T-cell (primary cell): Measurements from ENCODE around the gene TRMT112. TPM values are rescaled to one million over a fixed set of nuclear protein-coding genes. Genes with fewer than 3 reads are reported as not detected.

Source experiments
- ATAC-seq, 4 experiments: fragments of 200-7000 bp in 3 of 4; fragments of 150-1000 bp in 1 of 4; cut with Tn5 transposase; replicated peaks in 1 of 4; 1 replicate in 3 of 4; 2 replicates in 1 of 4; pipeline ENCODE4 v1.10.0; 2021; ENCODE audit warnings: moderate library complexity in 3 of 4, mild to moderate bottlenecking in 2 of 4, moderate number of reproducible peaks in 1 of 4
- CTCF ChIA-PET, 2 donors: fragments of 300-600 bp; sonication (Branson Sonifier 250); formaldehyde crosslinking; loops; one replicate each; lab custom pipeline; 2022; ENCODE audit warnings: antibody characterized with exemption in 2 of 2; lab: Charles Lee
- POLR2A ChIA-PET, 2 donors: fragments of 300-600 bp; sonication (Branson Sonifier 250); formaldehyde crosslinking; loops; one replicate each; lab custom pipeline; 2022; ENCODE audit warnings: antibody characterized with exemption in 2 of 2; lab: Charles Lee
- DNase-seq, 35 experiments: peaks; one replicate each; pipeline versions ENCODE4 v3.0.0 to v3.0.0-alpha.2; 2013 to 2023
- H3K27ac ChIP-seq: one replicate; pipeline ENCODE4 v1.5.1; 2013; ENCODE audit warnings: low read length
- H3K27me3 ChIP-seq, 2 experiments: replicated peaks in 1 of 2; 1 replicate in 1 of 2; 2 replicates in 1 of 2; pipeline versions ENCODE4 v1.6.1 to v1.7.0; 2013; ENCODE audit warnings: low read length in 1 of 2, mixed read lengths in 1 of 2; ENCODE audit not compliant: control insufficient read depth in 2 of 2, insufficient read depth in 2 of 2; ENCODE audit errors: extremely low read depth in 1 of 2
- H3K36me3 ChIP-seq, 2 donors: 1 replicate in 1 of 2; 2 replicates in 1 of 2; pipeline versions ENCODE4 v1.6.1 to v1.7.0; 2013; ENCODE audit warnings: low read length in 1 of 2; ENCODE audit not compliant: control insufficient read depth in 2 of 2, insufficient read depth in 1 of 2; ENCODE audit errors: extremely low read depth in 1 of 2
- H3K4me1 ChIP-seq, 2 experiments: 1 replicate in 1 of 2; 2 replicates in 1 of 2; pipeline versions ENCODE4 v1.6.1 to v1.7.0; 2013; ENCODE audit warnings: low read length in 2 of 2, mixed read lengths in 1 of 2; ENCODE audit not compliant: insufficient read depth in 2 of 2, control insufficient read depth in 1 of 2; ENCODE audit errors: extremely low read depth in 1 of 2
- H3K4me3 ChIP-seq, 2 donors: 1 replicate in 1 of 2; 2 replicates in 1 of 2; pipeline versions ENCODE4 v1.5.1 to v1.7.0; 2013; ENCODE audit warnings: mild to moderate bottlenecking in 2 of 2, low read length in 1 of 2, moderate library complexity in 1 of 2; ENCODE audit not compliant: control insufficient read depth in 1 of 2; ENCODE audit errors: extremely low read depth in 1 of 2
- H3K9me3 ChIP-seq: 2 replicates; pipeline ENCODE4 v1.7.0; 2013
- H3K27ac Mint-ChIP-seq, 2 donors: one replicate each; pipeline ENCODE4 v1.8.0; 2020 to 2021; ENCODE audit warnings: mild to moderate bottlenecking in 2 of 2, mixed read lengths in 2 of 2
- H3K27me3 Mint-ChIP-seq, 2 donors: one replicate each; pipeline ENCODE4 v1.8.0; 2021 to 2022; ENCODE audit warnings: mixed read lengths in 2 of 2
- H3K36me3 Mint-ChIP-seq: one replicate; pipeline ENCODE4 v1.8.0; 2021; ENCODE audit warnings: mixed read lengths
- H3K4me1 Mint-ChIP-seq, 3 donors: one replicate each; pipeline ENCODE4 v1.8.0; 2020 to 2022; ENCODE audit warnings: mixed read lengths in 3 of 3, mild to moderate bottlenecking in 1 of 3
- H3K4me3 Mint-ChIP-seq, 3 donors: one replicate each; pipeline ENCODE4 v1.8.0; 2020 to 2022; ENCODE audit warnings: mild to moderate bottlenecking in 3 of 3, mixed read lengths in 3 of 3, moderate library complexity in 3 of 3
- H3K9me3 Mint-ChIP-seq, 3 donors: one replicate each; pipeline ENCODE4 v1.8.0; 2020 to 2022; ENCODE audit warnings: mixed read lengths in 3 of 3
- WGBS: methylation state at CpG from one replicate; pipeline ENCODE4 v1.1.5; 2013; ENCODE audit warnings: missing lambda C conversion rate; ENCODE audit not compliant: insufficient coverage; 5-methylcytosine and 5-hydroxymethylcytosine counted together
- total RNA-seq, 35 experiments: library from RNA in 6 of 35; stranded (reverse) in 6 of 35; fragments of 120-200 nt in 1 of 35; gene quantifications; one replicate each; pipeline versions ENCODE4 v1.2.1 to v1.2.4 and lab custom pipeline; 2013 to 2026

TRMT112 gene
- total RNA-seq, 5 donors from 2014 or later (not counting 1 experiment from before 2014, with no cell fraction given): 104 to 177 (median 151) TPM

DNA sequence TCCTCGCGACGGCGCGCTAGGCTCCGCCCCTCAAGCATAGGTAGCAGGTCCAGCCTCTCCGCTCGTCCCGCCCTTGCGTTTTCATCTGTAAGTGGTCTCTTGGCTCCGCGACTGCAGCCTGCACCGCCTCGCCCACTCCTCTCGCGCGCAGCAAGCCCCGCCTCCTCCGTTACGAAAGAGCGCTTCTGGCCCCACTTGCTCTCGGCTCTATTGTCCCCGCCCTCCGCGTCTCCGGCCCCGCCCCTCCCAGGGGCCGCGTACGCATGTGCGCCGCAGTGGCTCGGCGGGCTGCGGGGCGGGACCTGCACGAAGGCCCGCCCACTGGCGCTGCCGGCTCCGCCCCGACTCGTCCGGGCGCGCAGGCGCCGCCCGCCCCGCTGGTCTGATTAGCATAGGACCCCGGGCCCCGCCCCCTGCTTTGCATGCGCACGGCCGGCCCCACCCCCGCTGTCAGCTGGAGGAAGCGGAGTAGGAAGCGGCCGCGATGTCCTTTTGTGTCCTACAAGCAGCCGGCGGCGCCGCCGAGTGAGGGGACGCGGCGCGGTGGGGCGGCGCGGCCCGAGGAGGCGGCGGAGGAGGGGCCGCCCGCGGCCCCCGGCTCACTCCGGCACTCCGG is 12.2 kb downstream of the TRMT112 start, which contains the start of gene ESRRA:
Gene ESRRA (plus strand): TSS at position 450 of the 616 bp plus-strand sequence. CDS start 1,656 bp downstream, outside the sequence.
- Histone ChIP-seq H3K4me3 (peak within 1 kb of the TSS; percentile 88 to 89), H3K27me3 (peaks cover 0 to 38% of the 10 kb centered on the region in 2 experiments), H3K27ac (peak within 1 kb of the TSS; percentile 93), H3K36me3 (no peaks in the 10 kb centered on the region), H3K4me1 (peaks cover 10 to 49% of the 10 kb centered on the region in 2 experiments), H3K9me3 (no peaks in the 10 kb centered on the region)
- peak within 1 kb of the TSS; percentile 94 to 96 for H3K27ac Mint-ChIP-seq
- CTCF ChIA-PET: interaction anchor here (0.6 to 5.8 kb wide), 13 partner anchors 11 to 1589 kb away, joined by 3 to 122 read pairs (median 7); partner anchors contain the start of genes BAD (in 1 of the 2), FERMT3 (in 1 of the 2), FKBP2 (in 1 of the 2) and GPR137 (in 1 of the 2)
- DNase-seq (peak; percentile 97 to 100 (median 99)), ATAC-seq (peak; percentile 75 to 82 (median 77))
- POLR2A ChIA-PET: interaction anchor here in 1 of 2 donors (0.6 to 1.1 kb wide), 3 partner anchors 13 to 101 kb away, joined by 3 to 10 read pairs (median 3); partner anchors contain the start of genes PRDX5 and TRMT112
- H3K27me3 Mint-ChIP-seq: peaks cover 7 to 17% of the 10 kb centered on the region in 2 donors
- H3K36me3 Mint-ChIP-seq: peaks cover 3% of the 10 kb centered on the region
- peak within 1 kb of the TSS; percentile 92 to 99 (median 93) for H3K4me3 Mint-ChIP-seq
- peaks cover 31 to 34% (median 32%) of the 10 kb centered on the region in 3 donors for H3K4me1 Mint-ChIP-seq
- no peaks in the 10 kb centered on the region for H3K9me3 Mint-ChIP-seq
- WGBS: under 1% methylated on average over 81 of the region's 81 CpGs

DNA sequence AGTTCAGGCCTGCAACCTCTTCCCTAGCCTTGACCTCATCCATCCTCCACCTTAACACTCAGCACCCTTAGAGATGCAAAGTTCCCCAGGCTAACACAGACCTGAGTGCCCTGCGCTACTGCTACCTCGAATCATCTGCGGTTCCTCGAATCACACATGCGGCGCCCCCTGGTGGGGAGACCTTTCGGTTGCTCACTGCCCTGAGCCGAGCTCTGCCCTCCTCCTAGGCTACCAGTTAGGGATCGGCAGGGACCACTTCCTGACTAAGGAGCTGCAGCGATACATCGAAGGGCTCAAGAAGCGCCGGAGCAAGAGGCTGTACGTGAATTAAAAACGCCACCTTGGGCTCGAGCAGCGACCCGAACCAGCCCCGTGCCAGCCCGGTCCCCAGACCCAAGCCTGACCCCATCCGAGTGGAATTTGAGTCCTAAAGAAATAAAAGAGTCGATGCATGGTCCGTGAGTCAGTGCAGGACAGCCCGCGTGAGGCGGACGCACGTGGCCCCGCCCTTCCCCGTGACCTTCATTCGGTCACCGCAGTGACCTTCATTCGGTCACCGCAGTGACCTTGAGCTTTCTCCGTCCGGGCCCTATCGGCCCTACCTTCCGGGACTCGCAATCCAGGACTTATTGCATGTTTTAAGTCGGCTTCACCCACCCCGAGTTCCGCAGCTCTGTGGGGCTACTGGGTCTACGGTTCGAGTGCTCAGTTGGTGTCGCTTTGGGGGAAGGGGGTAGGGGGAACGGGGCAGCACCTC is 12.9 kb downstream of the TRMT112 start:
- peaks cover 3% of the 10 kb centered on the region for H3K36me3 Mint-ChIP-seq
- peak; percentile 77 to 96 (median 90) for DNase-seq
- H3K27ac ChIP-seq: peak overlapping the region; percentile 93

DNA sequence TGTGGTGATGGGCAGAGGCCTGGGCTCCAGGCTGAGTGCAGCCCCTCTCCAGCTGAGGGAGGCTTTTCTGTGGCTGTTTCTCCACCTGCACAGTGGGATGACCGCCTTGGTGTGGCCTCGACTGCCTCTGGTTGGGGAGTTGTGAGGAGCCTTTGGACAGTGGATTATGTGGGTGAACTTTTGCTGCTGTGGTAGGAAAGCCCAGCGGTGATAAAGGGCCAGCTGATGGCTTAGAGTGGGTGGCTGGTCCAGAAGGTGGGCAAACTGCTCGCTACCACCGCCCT is 13.4 kb downstream of the TRMT112 start:
- H3K4me3 Mint-ChIP-seq: peak overlapping the region; percentile 86 to 99 (median 92)
- Histone ChIP-seq H3K27me3 (peaks cover 0 to 50% of the 10 kb centered on the region in 2 experiments), H3K36me3 (no peaks in the 10 kb centered on the region), H3K9me3 (no peaks in the 10 kb centered on the region), H3K4me3 (peak overlapping the region; percentile 88 to 89), H3K4me1 (peaks cover 16 to 61% of the 10 kb centered on the region in 2 experiments), H3K27ac (peak overlapping the region; percentile 93)
- ChIA-PET CTCF (interaction anchor here (0.6 to 5.8 kb wide), 11 partner anchors 9 to 1638 kb away, joined by 3 to 122 read pairs (median 7); partner anchors contain the start of genes BAD (in 1 of the 2), FERMT3 (in 1 of the 2), FKBP2 (in 1 of the 2) and GPR137 (in 1 of the 2)), POLR2A (interaction anchor here in 1 of 2 donors (0.6 kb wide), 1 partner anchor 118 kb away, joined by 3 read pairs; the partner anchor contains the start of gene STIP1)
- H3K9me3 Mint-ChIP-seq: no peaks in the 10 kb centered on the region
- peaks cover 36 to 42% (median 39%) of the 10 kb centered on the region in 3 donors for H3K4me1 Mint-ChIP-seq
- H3K27me3 Mint-ChIP-seq: peaks cover 10 to 25% of the 10 kb centered on the region in 2 donors
- peaks cover 3% of the 10 kb centered on the region for H3K36me3 Mint-ChIP-seq
- ATAC-seq (no peak), DNase-seq (no peak)
- peak overlapping the region; percentile 94 for H3K27ac Mint-ChIP-seq
- WGBS: no CpG with 5 or more reads among the region's 5 CpGs

More for the DNA sequence above, 12.9 kb downstream of the TRMT112 start:
- Mint-ChIP-seq H3K4me3 (peak overlapping the region; percentile 86 to 99 (median 92)), H3K9me3 (no peaks in the 10 kb centered on the region), H3K4me1 (peaks cover 36 to 40% (median 38%) of the 10 kb centered on the region in 3 donors), H3K27ac (peak overlapping the region; percentile 94), H3K27me3 (peaks cover 10 to 23% of the 10 kb centered on the region in 2 donors)
- peaks cover 15 to 56% of the 10 kb centered on the region in 2 experiments for H3K4me1 ChIP-seq
- no peaks in the 10 kb centered on the region for H3K9me3 ChIP-seq
- peaks cover 0 to 45% of the 10 kb centered on the region in 2 experiments for H3K27me3 ChIP-seq
- H3K36me3 ChIP-seq: no peaks in the 10 kb centered on the region
- POLR2A ChIA-PET: interaction anchor here in 1 of 2 donors (1.1 kb wide), 1 partner anchor 13 kb away, joined by 10 read pairs; the partner anchor contains the start of genes PRDX5 and TRMT112
- peak; percentile 24 to 33 (median 31) for ATAC-seq
- CTCF ChIA-PET: interaction anchor here (0.6 to 5.8 kb wide), 14 partner anchors 10 to 1639 kb away, joined by 3 to 122 read pairs (median 7); partner anchors contain the start of genes BAD (in 1 of the 2), FERMT3 (in 1 of the 2), FKBP2 (in 1 of the 2) and GPR137 (in 1 of the 2)
- H3K4me3 ChIP-seq: peak overlapping the region; percentile 88 to 89
- WGBS: 1% methylated on average over 41 of the region's 46 CpGs

DNA sequence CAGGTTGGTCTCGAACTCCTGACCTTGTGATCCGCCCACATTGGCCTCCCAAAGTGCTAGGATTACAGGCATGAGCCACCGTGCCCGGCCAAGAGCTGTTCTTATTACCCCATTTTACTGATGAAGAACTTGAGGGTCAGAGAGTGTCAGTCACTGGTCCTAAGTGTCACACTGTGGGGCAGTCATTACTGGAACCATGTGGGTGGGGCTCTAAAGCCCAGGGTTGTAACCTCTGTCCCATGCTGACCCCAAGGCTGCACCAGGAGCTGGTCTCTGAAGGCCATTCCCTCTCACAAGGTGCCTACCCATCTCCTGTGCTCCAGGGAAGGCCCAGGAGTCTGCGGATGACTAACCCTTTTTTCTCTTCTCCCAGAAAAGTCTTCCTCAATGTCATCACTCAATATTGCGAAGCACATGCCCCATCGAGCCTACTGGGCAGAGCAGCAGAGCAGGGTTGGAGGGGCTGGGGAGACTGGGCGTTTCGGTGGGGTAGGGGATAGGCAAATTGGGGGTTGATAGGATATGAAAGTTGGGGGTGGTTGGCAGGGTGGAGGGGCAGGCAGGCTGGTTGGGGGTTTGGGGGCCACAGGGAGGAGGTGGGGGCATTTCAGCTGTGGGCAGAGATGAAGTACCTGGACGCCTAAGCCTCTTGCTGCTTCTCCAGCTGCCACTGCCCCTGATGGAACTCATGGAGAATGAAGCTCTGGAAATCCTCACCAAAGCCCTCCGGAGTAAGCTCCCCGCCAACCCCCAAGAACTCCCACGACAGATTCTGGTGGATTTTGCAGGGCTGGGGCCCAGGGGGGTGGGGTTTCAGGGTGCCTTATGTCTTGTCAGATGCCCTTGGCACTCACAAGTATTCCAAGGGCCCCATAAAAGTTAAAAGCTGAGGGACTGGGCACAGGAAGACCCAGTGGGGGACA is 14.0 kb downstream of the TRMT112 start:
- CTCF ChIA-PET: interaction anchor here (0.5 to 5.8 kb wide), 14 partner anchors 9 to 1637 kb away, joined by 3 to 122 read pairs (median 6); partner anchors contain the start of genes GPR137 (in 2 of the 2), BAD (in 1 of the 2), FERMT3 (in 1 of the 2) and PLCB3 (in 1 of the 2)
- H3K9me3 Mint-ChIP-seq: no peaks in the 10 kb centered on the region
- peaks cover 16 to 63% of the 10 kb centered on the region in 2 experiments for H3K4me1 ChIP-seq
- peak overlapping the region in 1 of 2 donors; percentile 88 for H3K4me3 ChIP-seq
- no peak overlapping the region for H3K27ac ChIP-seq
- WGBS: 94% methylated on average over 7 of the region's 13 CpGs
- no peak overlapping the region for H3K27ac Mint-ChIP-seq
- no peaks in the 10 kb centered on the region for H3K9me3 ChIP-seq
- DNase-seq (no peak), ATAC-seq (no peak)
- H3K4me1 Mint-ChIP-seq: peaks cover 36 to 44% (median 39%) of the 10 kb centered on the region in 3 donors
- peaks cover 2 to 56% of the 10 kb centered on the region in 2 experiments for H3K27me3 ChIP-seq
- POLR2A ChIA-PET: interaction anchor here in 1 of 2 donors (0.6 to 0.9 kb wide), 2 partner anchors 118 to 119 kb away, joined by 3 to 6 read pairs; partner anchors contain the start of gene STIP1
- peaks cover 3% of the 10 kb centered on the region for H3K36me3 Mint-ChIP-seq
- H3K4me3 Mint-ChIP-seq: peak overlapping the region in 2 of 3 donors; percentile 92 to 99
- H3K27me3 Mint-ChIP-seq: peaks cover 13 to 31% of the 10 kb centered on the region in 2 donors
- H3K36me3 ChIP-seq: no peaks in the 10 kb centered on the region
